Ascending aorta (tissue), 2 donors: ENCODE results near the gene CNST. TPM values are rescaled to one million over a fixed set of nuclear protein-coding genes. Genes with fewer than 3 reads are reported as not detected.

Source experiments
- DNase-seq, 2 donors: peaks; one replicate each; pipeline ENCODE4 v3.0.0-alpha.2; 2019; ENCODE audit warnings: low spot score in 2 of 2
- H3K27ac ChIP-seq, 2 donors: fragments of 200-600 bp; sonication (generic); one replicate each; pipeline ENCODE4 v1.5.1; 2016 to 2017; ENCODE audit warnings: mild to moderate bottlenecking in 1 of 2
- H3K27me3 ChIP-seq: fragments of 200-600 bp; sonication (generic); one replicate; pipeline ENCODE4 v1.5.1; 2017
- H3K36me3 ChIP-seq, 2 donors: fragments of 200-600 bp; sonication (generic); one replicate each; pipeline ENCODE4 v1.5.1; 2016
- H3K4me1 ChIP-seq, 2 donors: fragments of 200-600 bp; sonication (generic); one replicate each; pipeline ENCODE4 v1.5.1; 2016 to 2017; ENCODE audit warnings: mild to moderate bottlenecking in 1 of 2
- H3K4me3 ChIP-seq, 2 donors: fragments of 200-600 bp; sonication (generic); one replicate each; pipeline ENCODE4 v1.5.1; 2016 to 2017; ENCODE audit warnings: mild to moderate bottlenecking in 1 of 2
- H3K9me3 ChIP-seq, 2 donors: fragments of 200-600 bp; sonication (generic); one replicate each; pipeline ENCODE4 v1.5.1; 2016
- CTCF ChIP-seq, 3 experiments: fragments of 200-600 bp in 2 of 3; fragments of 450-650 bp in 1 of 3; sonication (generic) in 2 of 3; IDR thresholded peaks; one replicate each; pipeline ENCODE4 v1.5.1; 2016 to 2019; ENCODE audit warnings: antibody characterized with exemption in 3 of 3, mild to moderate bottlenecking in 1 of 3, moderate library complexity in 1 of 3
- intact Hi-C: fragments of 100-400 bp; cut with DNase I; formaldehyde crosslinking; loops from one replicate; pipeline ENCODE4 v1.15.1; 2023
- total RNA-seq: library from RNA; depleted of rRNA; stranded (reverse); fragments of >200 nt; gene quantifications from one replicate; pipeline ENCODE4 v1.1.0, GENCODE V29; 2016

Gene CNST
- total RNA-seq, 1 donor from 2014 or later = 125 TPM

DNA sequence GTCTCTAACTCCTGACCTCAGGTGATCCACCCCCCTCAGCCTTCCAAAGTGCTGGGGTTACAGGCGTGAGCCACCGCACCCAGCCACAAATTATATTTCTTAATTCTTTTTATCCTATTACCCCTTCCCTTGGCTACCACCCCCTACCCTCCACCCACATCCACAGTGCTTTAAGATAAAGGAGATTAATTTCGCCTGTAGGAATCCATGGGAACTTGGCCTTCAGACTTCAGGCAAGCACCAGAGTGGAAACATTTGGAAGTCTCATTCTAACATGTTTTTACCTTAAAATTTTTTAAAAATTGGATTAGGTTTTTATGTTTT lies 10.4 kb downstream of the CNST start:
- H3K9me3 ChIP-seq = no peaks in the 10 kb centered on the region
- no peak overlapping the region for H3K27ac ChIP-seq
- no peak overlapping the region for H3K4me3 ChIP-seq
- TF ChIP-seq CTCF (IDR thresholded peaks at IDR 0.05) = no peak
- intact Hi-C loops = no loop called here
- no peak for DNase-seq
- no peaks in the 10 kb centered on the region for H3K4me1 ChIP-seq
- H3K36me3 ChIP-seq = no peaks in the 10 kb centered on the region
- H3K27me3 ChIP-seq = no peaks in the 10 kb centered on the region

- no peaks in the 10 kb centered on the region for H3K36me3 ChIP-seq
- no peak overlapping the region for H3K4me3 ChIP-seq
- TF ChIP-seq CTCF (IDR thresholded peaks at IDR 0.05) = no peak
- no peak overlapping the region for H3K27ac ChIP-seq
- no peaks in the 10 kb centered on the region for H3K9me3 ChIP-seq
- DNase-seq = no peak
- intact Hi-C loops = no loop called here
- no peaks in the 10 kb centered on the region for H3K4me1 ChIP-seq
- H3K27me3 ChIP-seq = no peaks in the 10 kb centered on the region
Measured at GRCh38 chr1:246577082-246577719, 10.9 kb downstream of the CNST start.

- intact Hi-C loops = no loop called here
Measured at GRCh38 chr1:246577720-246578106, 11.5 kb downstream of the CNST start.

DNA sequence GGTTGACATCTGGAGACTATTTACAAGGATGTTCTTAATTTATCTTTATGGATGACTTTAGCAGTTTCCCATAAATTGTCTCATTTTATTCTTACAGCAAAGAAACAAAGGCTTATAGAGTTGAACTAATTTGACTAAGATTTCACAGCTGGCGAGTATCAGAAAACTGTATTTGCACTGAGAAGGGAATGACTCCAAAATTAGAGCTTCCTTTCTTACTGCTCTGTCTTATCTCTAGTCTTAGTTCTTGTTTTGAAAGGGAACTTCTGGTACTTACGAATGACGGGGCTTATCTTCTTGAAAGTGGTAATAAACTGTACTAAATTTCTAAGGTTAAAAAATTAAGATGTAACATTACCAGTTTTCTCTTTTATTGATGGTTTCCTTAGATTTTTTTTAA lies 13.6 kb downstream of the CNST start:
- intact Hi-C loops = no loop called here
- H3K27me3 ChIP-seq = no peaks in the 10 kb centered on the region
- no peak overlapping the region for H3K4me3 ChIP-seq
- no peak overlapping the region for H3K27ac ChIP-seq
- H3K36me3 ChIP-seq = peaks cover 5 to 9% of the 10 kb centered on the region in 2 donors
- TF ChIP-seq CTCF (IDR thresholded peaks at IDR 0.05) = no peak
- DNase-seq = no peak
- no peaks in the 10 kb centered on the region for H3K4me1 ChIP-seq
- H3K9me3 ChIP-seq = no peaks in the 10 kb centered on the region

More at GRCh38 chr1:246577720-246578106, 11.5 kb downstream of the CNST start:
- H3K36me3 ChIP-seq = no peaks in the 10 kb centered on the region
- DNase-seq = no peak
- no peaks in the 10 kb centered on the region for H3K9me3 ChIP-seq
- no peak for TF ChIP-seq CTCF (IDR thresholded peaks at IDR 0.05)
- H3K27me3 ChIP-seq = no peaks in the 10 kb centered on the region
- H3K4me1 ChIP-seq = no peaks in the 10 kb centered on the region
- no peak overlapping the region for H3K27ac ChIP-seq
- no peak overlapping the region for H3K4me3 ChIP-seq

- TF ChIP-seq CTCF (IDR thresholded peaks at IDR 0.05) = no peak
- H3K9me3 ChIP-seq = no peaks in the 10 kb centered on the region
- intact Hi-C loops = no loop called here
- H3K27ac ChIP-seq = peak overlapping the region in 1 of 2 donors; percentile 39
- no peak overlapping the region for H3K4me3 ChIP-seq
- no peak for DNase-seq
- H3K36me3 ChIP-seq = peaks cover 5 to 9% of the 10 kb centered on the region in 2 donors
- H3K27me3 ChIP-seq = no peaks in the 10 kb centered on the region
- peaks cover 0 to 4% of the 10 kb centered on the region in 2 donors for H3K4me1 ChIP-seq
Measured at GRCh38 chr1:246580497-246581370, 14.5 kb downstream of the CNST start.
